HG03139 (cell line): ENCODE results near the gene NKX3-2.

Source experiments
- ATAC-seq: cut with Tn5 transposase; IDR thresholded peaks from one replicate; pipeline ENCODE4 v1.9.1; 2021; ENCODE audit not compliant: unreplicated experiment

NKX3-2 gene

GRCh38 chr4:13546142-13546940 is 2.0 kb upstream of the NKX3-2 start:
- no peak for ATAC-seq

- no peak for ATAC-seq
Measured at GRCh38 chr4:13545394-13545808, 1.1 kb upstream of the NKX3-2 start.

GRCh38 chr4:13544606-13545393 is 492 bp upstream of the NKX3-2 start:
- ATAC-seq, result peak; percentile 51

GRCh38 chr4:13543032-13543838 is 1.1 kb downstream of the NKX3-2 start:
- no peak for ATAC-seq

- ATAC-seq, result no peak
Measured at GRCh38 chr4:13542577-13543031, 1.7 kb downstream of the NKX3-2 start.

- no peak for ATAC-seq
Measured at GRCh38 chr4:13541720-13542576, 2.4 kb downstream of the NKX3-2 start.

GRCh38 chr4:13541176-13541604 is 3.1 kb downstream of the NKX3-2 start:
- no peak for ATAC-seq

GRCh38 chr4:13540446-13541175 is 3.7 kb downstream of the NKX3-2 start:
- no peak for ATAC-seq

GRCh38 chr4:13539619-13540445 is 4.5 kb downstream of the NKX3-2 start:
- ATAC-seq, result no peak

GRCh38 chr4:13539047-13539618 is 5.2 kb downstream of the NKX3-2 start:
- ATAC-seq, result no peak

- no peak for ATAC-seq
Measured at GRCh38 chr4:13538427-13538973, 5.8 kb downstream of the NKX3-2 start.

- ATAC-seq, result no peak
Measured at GRCh38 chr4:13537832-13538177, 6.5 kb downstream of the NKX3-2 start.

GRCh38 chr4:13537011-13537831 is 7.1 kb downstream of the NKX3-2 start:
- ATAC-seq, result no peak

GRCh38 chr4:13536607-13537006 is 7.7 kb downstream of the NKX3-2 start:
- ATAC-seq, result no peak

GRCh38 chr4:13535708-13536361 is 8.5 kb downstream of the NKX3-2 start:
- ATAC-seq, result no peak

GRCh38 chr4:13535118-13535517 is 9.2 kb downstream of the NKX3-2 start:
- ATAC-seq, result no peak
